HCT116 (cell line): ENCODE results near the gene TEX2. TPM values are rescaled to one million over a fixed set of nuclear protein-coding genes. Genes with fewer than 3 reads are reported as not detected.

Source experiments
- ATAC-seq: fragments of 200-7000 bp; cut with Tn5 transposase; 2 replicates; pipeline ENCODE4 v1.9.1; 2020; ENCODE audit warnings: mild to moderate bottlenecking, moderate library complexity
- BruUV-seq: library from RNA; stranded (reverse); fragments of 400-500 nt; replicated peaks from 2 replicates; lab custom pipeline; 2021; lab: Mats Ljungman, UMichigan
- CTCF ChIA-PET: fragments of 300-600 bp; sonication (Branson Sonifier 250); formaldehyde crosslinking; loops from one replicate; lab custom pipeline; 2021; ENCODE audit warnings: antibody characterized with exemption; lab: Charles Lee
- POLR2A ChIA-PET: fragments of 300-600, 350-600 bp; sonication (Branson Sonifier 250); formaldehyde crosslinking; loops from one replicate; lab custom pipeline; 2021; ENCODE audit warnings: antibody characterized with exemption; lab: Charles Lee
- RAD21 ChIA-PET, 2 experiments: fragments of 300-600 bp; sonication (Branson Sonifier 250); formaldehyde crosslinking; loops; one replicate each; lab custom pipeline; 2023; ENCODE audit warnings: low total read pairs in 2 of 2; ENCODE audit not compliant: uncharacterized antibody in 2 of 2, unreplicated experiment in 2 of 2, low non-redundant PET in 1 of 2; lab: Charles Lee
- DNase-seq: peaks from one replicate; pipeline ENCODE4 v3.0.0-alpha.2; 2010; ENCODE audit warnings: low read depth, low spot score
- H2AFZ ChIP-seq: fragments of 200-600 bp; shearing (Covaris generic), sonication (generic); 2 replicates; pipeline ENCODE4 v1.6.1; 2017; ENCODE audit warnings: low read depth, mixed run types, mixed read lengths, antibody characterized with exemption, low read length; ENCODE audit not compliant: poor library complexity, severe bottlenecking
- H3K27ac ChIP-seq: 2 replicates; pipeline ENCODE4 v1.5.1; 2012; ENCODE audit warnings: low read depth, low read length
- H3K27me3 ChIP-seq: fragments of 200-600 bp; sonication (generic); 2 replicates; pipeline ENCODE4 v1.6.1; 2016; ENCODE audit warnings: mixed run types, low read length, mixed read lengths; ENCODE audit not compliant: insufficient read depth
- H3K36me3 ChIP-seq, 2 experiments: fragments of 200-500 bp in 1 of 2; fragments of 200-600 bp in 1 of 2; sonication (Bioruptor generic) in 1 of 2; sonication (generic) in 1 of 2; 2 replicates each; pipeline versions ENCODE4 v1.5.1 to v1.6.1; 2014 to 2016; ENCODE audit warnings: low read length in 2 of 2, inconsistent platforms in 1 of 2, mixed read lengths in 1 of 2, mixed run types in 1 of 2; ENCODE audit not compliant: insufficient read depth in 2 of 2, control insufficient read depth in 1 of 2
- H3K4me1 ChIP-seq, 2 experiments: fragments of 200-600 bp in 1 of 2; sonication (generic) in 1 of 2; 2 replicates each; pipeline versions ENCODE4 v1.5.1 to v1.6.1; 2012 to 2017; ENCODE audit warnings: low read length in 2 of 2, inconsistent platforms in 1 of 2, mild to moderate bottlenecking in 1 of 2, mixed read lengths in 1 of 2, mixed run types in 1 of 2, moderate library complexity in 1 of 2; ENCODE audit not compliant: insufficient read depth in 2 of 2, control insufficient read depth in 1 of 2
- H3K4me2 ChIP-seq: fragments of 200-600 bp; sonication (generic); 2 replicates; pipeline ENCODE4 v1.6.1; 2017; ENCODE audit warnings: mixed run types, low read length, mixed read lengths
- H3K4me3 ChIP-seq, 2 experiments: fragments of 200-600 bp in 1 of 2; sonication (generic) in 1 of 2; replicated peaks in 1 of 2; 2 replicates each; pipeline ENCODE4 v1.5.1; 2011 to 2016; ENCODE audit warnings: low read length in 2 of 2, control low read depth in 1 of 2, low read depth in 1 of 2, mild to moderate bottlenecking in 1 of 2, mixed read lengths in 1 of 2, mixed run types in 1 of 2
- H3K79me2 ChIP-seq: fragments of 200-600 bp; sonication (generic); 2 replicates; pipeline ENCODE4 v1.6.1; 2017; ENCODE audit warnings: mild to moderate bottlenecking, mixed run types, low read length, moderate library complexity, mixed read lengths; ENCODE audit not compliant: insufficient read depth
- H3K9ac ChIP-seq: fragments of 200-600 bp; sonication (generic); 2 replicates; pipeline ENCODE4 v1.6.1; 2016; ENCODE audit warnings: low read length, mixed read lengths
- H3K9me2 ChIP-seq: fragments of 200-600 bp; sonication (generic), shearing (Covaris generic); 2 replicates; pipeline ENCODE4 v1.6.1; 2017; ENCODE audit warnings: mixed run types, mild to moderate bottlenecking, moderate library complexity; ENCODE audit not compliant: insufficient read depth
- H3K9me3 ChIP-seq, 2 experiments: fragments of 200-500 bp in 1 of 2; fragments of 200-600 bp in 1 of 2; sonication (Bioruptor generic) in 1 of 2; sonication (generic) in 1 of 2; 2 replicates each; pipeline ENCODE4 v1.6.1; 2014 to 2017; ENCODE audit warnings: low read length in 2 of 2, mixed read lengths in 2 of 2, inconsistent platforms in 1 of 2, low read depth in 1 of 2, mild to moderate bottlenecking in 1 of 2, mixed run types in 1 of 2, moderate library complexity in 1 of 2; ENCODE audit not compliant: control insufficient read depth in 1 of 2, insufficient read depth in 1 of 2
- H4K20me1 ChIP-seq: fragments of 200-600 bp; sonication (generic), shearing (Covaris generic); 2 replicates; pipeline ENCODE4 v1.6.1; 2017; ENCODE audit warnings: mixed run types, mild to moderate bottlenecking, moderate library complexity; ENCODE audit not compliant: insufficient read depth
- CEBPB ChIP-seq: IDR thresholded peaks from 2 replicates; pipeline ENCODE4 v1.6.1; 2012; ENCODE audit warnings: low read depth
- ELF1 ChIP-seq: IDR thresholded peaks from 2 replicates; pipeline ENCODE4 v1.6.1; 2012; ENCODE audit warnings: low read depth, borderline replicate concordance
- EZH2 ChIP-seq: fragments of 200-600 bp; sonication (generic); IDR thresholded peaks from 2 replicates; pipeline ENCODE4 v1.6.1; 2017; ENCODE audit warnings: antibody characterized with exemption, mixed run types
- JUND ChIP-seq: IDR thresholded peaks from 2 replicates; pipeline ENCODE4 v1.6.1; 2012
- POLR2A ChIP-seq: IDR thresholded peaks from 2 replicates; pipeline ENCODE4 v1.7.0; 2011; ENCODE audit warnings: borderline replicate concordance; ENCODE audit not compliant: insufficient read depth, insufficient read length; ENCODE audit errors: extremely low read depth
- RAD21 ChIP-seq: IDR thresholded peaks from 2 replicates; pipeline ENCODE4 v1.6.1; 2012; ENCODE audit warnings: low read depth, mild to moderate bottlenecking
- SIN3A ChIP-seq: IDR thresholded peaks from 2 replicates; pipeline ENCODE4 v1.6.1; 2012; ENCODE audit warnings: low read depth
- SP1 ChIP-seq: IDR thresholded peaks from 2 replicates; pipeline ENCODE4 v1.6.1; 2012; ENCODE audit warnings: low read depth
- TCF7L2 ChIP-seq: IDR thresholded peaks from 2 replicates; pipeline ENCODE4 v1.7.0; 2011; ENCODE audit warnings: borderline replicate concordance, inconsistent platforms; ENCODE audit not compliant: insufficient read depth, insufficient read length; ENCODE audit errors: extremely low read depth
- ZFX ChIP-seq: fragments of 450-650 bp; IDR thresholded peaks from 2 replicates; pipeline ENCODE4 v1.6.1; 2017
- ZNF274 ChIP-seq: fragments of 200-500 bp; sonication (Bioruptor generic); IDR thresholded peaks from 2 replicates; pipeline ENCODE4 v1.6.1; 2014; ENCODE audit warnings: mild to moderate bottlenecking, low read depth, low read length, inconsistent platforms
- intact Hi-C: fragments of 100-400 bp; cut with micrococcal nuclease; formaldehyde crosslinking; loops from 2 replicates; pipeline ENCODE4 v1.10.0; 2022
- total RNA-seq: library from RNA; stranded (reverse); gene quantifications from one replicate; pipeline ENCODE4 v1.2.1, GENCODE V29; 2021; ENCODE audit not compliant: unreplicated experiment
- TF ChIP-seq, protein P1 (sequence below): IDR thresholded peaks from 2 replicates; pipeline ENCODE4 v1.6.1; 2011; ENCODE audit warnings: mild to moderate bottlenecking, low read length, moderate library complexity; ENCODE audit not compliant: insufficient replicate concordance; ENCODE audit errors: extremely low read depth
- TF ChIP-seq, protein P2 (sequence below): IDR thresholded peaks from 2 replicates; pipeline ENCODE4 v1.6.1; 2012
- TF ChIP-seq, protein P3 (sequence below): IDR thresholded peaks from 2 replicates; pipeline ENCODE4 v1.6.1; 2012; ENCODE audit warnings: low read depth

TEX2 gene
- total RNA-seq, 1 experiment from 2014 or later, result 24.6 TPM

DNA sequence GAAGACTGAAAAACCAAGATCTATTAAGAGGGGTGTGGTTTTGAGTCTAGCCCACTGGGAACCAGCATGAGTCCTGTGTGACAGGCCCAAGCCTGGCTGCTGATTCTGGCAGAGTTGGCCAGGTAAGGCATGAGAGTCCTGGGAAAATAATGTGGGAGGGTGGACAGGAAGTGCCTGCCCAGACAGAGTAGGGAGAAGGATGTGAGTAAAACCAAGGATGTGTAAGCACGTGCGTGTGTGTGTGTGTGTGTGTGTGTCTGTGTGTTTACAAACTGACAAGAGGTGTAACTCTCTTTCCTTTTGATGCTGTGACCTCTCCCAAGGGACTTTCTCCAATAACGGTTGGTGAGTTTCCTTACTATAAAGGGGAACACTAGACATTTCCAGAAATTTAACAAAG lies 15.6 kb upstream of the TEX2 start:
- Histone ChIP-seq H3K9me2 (no peaks in the 10 kb centered on the region), H3K4me3 (no peak overlapping the region), H3K4me2 (no peak overlapping the region; the same call in 1 of the 2 replicates), H3K36me3 (no peaks in the 10 kb centered on the region), H2AFZ (peak overlapping the region; percentile 66), H3K9me3 (no peaks in the 10 kb centered on the region), H3K27me3 (no peaks in the 10 kb centered on the region), H3K4me1 (peaks cover 0 to 10% of the 10 kb centered on the region in 2 experiments; a peak in 2 of 4 replicates), H3K27ac (no peak overlapping the region), H3K79me2 (no peaks in the 10 kb centered on the region), H3K9ac (no peak overlapping the region), H4K20me1 (no peaks in the 10 kb centered on the region)
- DNase-seq (peak; percentile 16), ATAC-seq (peak; percentile 33; the same call in 1 of the 2 replicates)
- intact Hi-C loops, result no loop called here
- TF ChIP-seq SP1, result no peak
- TF ChIP-seq SIN3A, result no peak
- TF ChIP-seq POLR2A, result no peak
- TF ChIP-seq ZFX, result no peak
- TF ChIP-seq EZH2, result no peak
- no peak for TF ChIP-seq ZNF274
- no peak for TF ChIP-seq TCF7L2
- no peak for TF ChIP-seq RAD21
- no peak for TF ChIP-seq JUND
- TF ChIP-seq CEBPB, result no peak
- TF ChIP-seq ELF1, result no peak
- TF ChIP-seq, protein P1, sequence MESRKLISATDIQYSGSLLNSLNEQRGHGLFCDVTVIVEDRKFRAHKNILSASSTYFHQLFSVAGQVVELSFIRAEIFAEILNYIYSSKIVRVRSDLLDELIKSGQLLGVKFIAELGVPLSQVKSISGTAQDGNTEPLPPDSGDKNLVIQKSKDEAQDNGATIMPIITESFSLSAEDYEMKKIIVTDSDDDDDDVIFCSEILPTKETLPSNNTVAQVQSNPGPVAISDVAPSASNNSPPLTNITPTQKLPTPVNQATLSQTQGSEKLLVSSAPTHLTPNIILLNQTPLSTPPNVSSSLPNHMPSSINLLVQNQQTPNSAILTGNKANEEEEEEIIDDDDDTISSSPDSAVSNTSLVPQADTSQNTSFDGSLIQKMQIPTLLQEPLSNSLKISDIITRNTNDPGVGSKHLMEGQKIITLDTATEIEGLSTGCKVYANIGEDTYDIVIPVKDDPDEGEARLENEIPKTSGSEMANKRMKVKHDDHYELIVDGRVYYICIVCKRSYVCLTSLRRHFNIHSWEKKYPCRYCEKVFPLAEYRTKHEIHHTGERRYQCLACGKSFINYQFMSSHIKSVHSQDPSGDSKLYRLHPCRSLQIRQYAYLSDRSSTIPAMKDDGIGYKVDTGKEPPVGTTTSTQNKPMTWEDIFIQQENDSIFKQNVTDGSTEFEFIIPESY, result no peak
- TF ChIP-seq, protein P2, sequence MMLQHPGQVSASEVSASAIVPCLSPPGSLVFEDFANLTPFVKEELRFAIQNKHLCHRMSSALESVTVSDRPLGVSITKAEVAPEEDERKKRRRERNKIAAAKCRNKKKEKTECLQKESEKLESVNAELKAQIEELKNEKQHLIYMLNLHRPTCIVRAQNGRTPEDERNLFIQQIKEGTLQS, result no peak
- TF ChIP-seq, protein P3, sequence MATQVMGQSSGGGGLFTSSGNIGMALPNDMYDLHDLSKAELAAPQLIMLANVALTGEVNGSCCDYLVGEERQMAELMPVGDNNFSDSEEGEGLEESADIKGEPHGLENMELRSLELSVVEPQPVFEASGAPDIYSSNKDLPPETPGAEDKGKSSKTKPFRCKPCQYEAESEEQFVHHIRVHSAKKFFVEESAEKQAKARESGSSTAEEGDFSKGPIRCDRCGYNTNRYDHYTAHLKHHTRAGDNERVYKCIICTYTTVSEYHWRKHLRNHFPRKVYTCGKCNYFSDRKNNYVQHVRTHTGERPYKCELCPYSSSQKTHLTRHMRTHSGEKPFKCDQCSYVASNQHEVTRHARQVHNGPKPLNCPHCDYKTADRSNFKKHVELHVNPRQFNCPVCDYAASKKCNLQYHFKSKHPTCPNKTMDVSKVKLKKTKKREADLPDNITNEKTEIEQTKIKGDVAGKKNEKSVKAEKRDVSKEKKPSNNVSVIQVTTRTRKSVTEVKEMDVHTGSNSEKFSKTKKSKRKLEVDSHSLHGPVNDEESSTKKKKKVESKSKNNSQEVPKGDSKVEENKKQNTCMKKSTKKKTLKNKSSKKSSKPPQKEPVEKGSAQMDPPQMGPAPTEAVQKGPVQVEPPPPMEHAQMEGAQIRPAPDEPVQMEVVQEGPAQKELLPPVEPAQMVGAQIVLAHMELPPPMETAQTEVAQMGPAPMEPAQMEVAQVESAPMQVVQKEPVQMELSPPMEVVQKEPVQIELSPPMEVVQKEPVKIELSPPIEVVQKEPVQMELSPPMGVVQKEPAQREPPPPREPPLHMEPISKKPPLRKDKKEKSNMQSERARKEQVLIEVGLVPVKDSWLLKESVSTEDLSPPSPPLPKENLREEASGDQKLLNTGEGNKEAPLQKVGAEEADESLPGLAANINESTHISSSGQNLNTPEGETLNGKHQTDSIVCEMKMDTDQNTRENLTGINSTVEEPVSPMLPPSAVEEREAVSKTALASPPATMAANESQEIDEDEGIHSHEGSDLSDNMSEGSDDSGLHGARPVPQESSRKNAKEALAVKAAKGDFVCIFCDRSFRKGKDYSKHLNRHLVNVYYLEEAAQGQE, result no peak
- POLR2A ChIA-PET, result interaction anchor here (0.6 to 0.8 kb wide), 3 partner anchors 31 to 293 kb away, joined by 3 to 5 read pairs (median 3); no protein-coding TSS in a partner anchor
- CTCF ChIA-PET, result interaction anchor here (0.6 to 1.7 kb wide), 3 partner anchors 130 to 235 kb away, joined by 3 to 5 read pairs (median 3); no protein-coding TSS in a partner anchor
- no TSS peak for BruUV-seq
- RAD21 ChIA-PET, result interaction anchor here in 1 of 2 experiments (1.1 kb wide), 1 partner anchor 145 kb away, joined by 3 read pairs; no protein-coding TSS in a partner anchor
